IPS DF 4.7 (cell line): Measurements from ENCODE around the gene BIRC6.
"Not testable (repeated sequence)": the region's sequence is repeated elsewhere in the genome, so short reads cannot be mapped to it uniquely, and the experiment has no call there.

Experiments
- DNase-seq: peaks from one replicate; pipeline ENCODE4 v3.0.0-alpha.2; 2013; ENCODE audit warnings: low spot score; ENCODE audit errors: extremely low read depth

BIRC6 gene

DNA sequence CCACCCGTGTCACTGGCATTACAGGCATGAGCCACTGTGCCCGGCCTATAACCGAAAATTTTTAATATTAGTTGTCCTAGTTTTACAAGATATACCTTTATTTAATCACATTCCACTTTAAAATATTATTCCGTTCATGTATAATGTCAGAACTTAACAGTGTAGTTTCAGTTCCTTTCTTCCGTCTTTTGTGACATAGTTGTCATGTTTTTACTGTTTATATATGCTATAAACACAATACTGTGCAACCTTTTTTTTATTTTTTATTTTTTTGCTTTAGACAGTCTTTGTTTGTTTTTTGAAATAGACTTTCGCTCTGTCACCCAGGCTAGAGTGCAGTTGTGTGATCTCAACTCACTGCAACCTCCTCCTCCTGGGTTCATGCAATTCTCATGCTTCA lies 141.5 kb downstream of the BIRC6 start:
- DNase-seq: no peak

DNA sequence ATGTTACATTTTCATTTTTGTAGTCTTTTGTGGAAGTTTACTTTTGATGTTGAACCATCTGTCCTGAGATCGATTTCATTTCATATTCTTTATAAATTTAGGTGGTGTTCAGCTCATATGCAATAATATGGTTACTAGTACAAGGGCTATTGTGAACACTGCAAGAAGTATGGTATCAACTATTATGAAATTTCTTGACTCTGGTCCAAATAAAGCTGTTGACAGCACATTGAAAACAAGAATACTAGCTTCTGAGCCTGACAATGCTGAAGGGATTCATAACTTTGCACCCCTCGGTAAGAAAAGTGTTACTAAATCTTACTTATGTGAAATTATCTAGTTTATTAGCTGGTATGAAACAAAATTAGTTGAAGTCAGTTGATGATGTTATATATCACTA lies 146.1 kb downstream of the BIRC6 start:
- no peak for DNase-seq

DNA sequence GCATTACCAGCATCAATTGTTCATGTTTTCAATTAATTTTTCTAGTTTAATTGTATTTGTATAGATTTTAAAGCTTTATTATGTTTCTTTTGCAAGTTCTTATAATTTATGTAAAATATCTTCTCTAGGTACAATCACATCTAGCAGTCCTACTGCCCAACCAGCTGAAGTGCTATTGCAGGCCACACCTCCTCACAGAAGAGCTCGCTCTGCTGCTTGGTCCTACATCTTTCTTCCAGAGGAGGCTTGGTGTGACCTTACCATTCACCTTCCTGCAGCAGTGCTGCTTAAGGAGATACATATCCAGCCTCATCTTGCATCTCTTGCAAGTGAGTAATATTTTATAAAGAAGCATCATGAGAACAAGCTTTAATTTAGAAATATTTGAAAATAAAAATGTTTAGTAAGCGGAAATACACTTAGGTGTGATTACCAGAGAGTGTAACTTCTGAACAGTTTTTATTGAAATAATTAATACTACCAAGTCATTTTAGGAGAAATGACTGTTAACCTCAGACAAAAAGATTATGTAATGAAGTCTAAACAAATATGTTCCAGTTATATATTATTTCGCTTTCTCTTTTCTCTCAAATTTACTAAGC lies 148.2 kb downstream of the BIRC6 start:
- no peak for DNase-seq

DNA sequence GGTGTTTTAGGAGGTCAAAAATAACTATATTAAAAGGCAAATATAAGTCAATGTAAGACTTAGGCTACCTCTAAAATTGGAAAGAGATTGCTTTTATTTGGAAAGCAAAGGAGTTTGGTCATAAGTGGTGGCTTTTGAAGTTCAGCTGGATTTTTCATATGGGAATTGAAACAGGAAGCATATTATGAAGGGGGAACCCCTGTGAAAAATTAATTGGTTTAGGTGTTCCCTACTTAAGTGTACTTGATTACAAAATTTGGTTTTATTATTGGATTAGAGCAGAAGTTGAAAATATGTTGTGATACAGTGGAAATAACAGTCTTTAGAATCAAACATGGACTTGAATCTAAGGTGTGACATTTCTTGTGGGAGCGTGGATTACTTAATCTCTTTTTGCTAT lies 149.6 kb downstream of the BIRC6 start:
- no peak for DNase-seq

DNA sequence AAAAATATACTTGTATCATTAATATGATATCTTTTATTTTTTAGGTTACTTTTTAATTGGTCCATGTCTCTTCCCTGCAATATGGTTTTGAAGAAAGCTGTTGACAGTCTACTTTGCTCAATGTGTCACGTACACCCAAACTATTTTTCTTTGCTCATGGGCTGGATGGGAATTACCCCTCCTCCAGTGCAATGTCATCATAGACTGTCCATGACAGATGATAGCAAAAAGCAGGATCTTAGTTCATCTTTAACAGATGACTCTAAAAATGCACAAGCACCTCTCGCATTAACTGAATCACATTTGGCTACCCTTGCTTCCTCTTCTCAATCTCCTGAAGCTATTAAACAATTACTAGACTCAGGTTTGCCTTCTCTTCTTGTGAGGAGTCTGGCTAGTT lies 158.1 kb downstream of the BIRC6 start:
- DNase-seq: no peak

DNA sequence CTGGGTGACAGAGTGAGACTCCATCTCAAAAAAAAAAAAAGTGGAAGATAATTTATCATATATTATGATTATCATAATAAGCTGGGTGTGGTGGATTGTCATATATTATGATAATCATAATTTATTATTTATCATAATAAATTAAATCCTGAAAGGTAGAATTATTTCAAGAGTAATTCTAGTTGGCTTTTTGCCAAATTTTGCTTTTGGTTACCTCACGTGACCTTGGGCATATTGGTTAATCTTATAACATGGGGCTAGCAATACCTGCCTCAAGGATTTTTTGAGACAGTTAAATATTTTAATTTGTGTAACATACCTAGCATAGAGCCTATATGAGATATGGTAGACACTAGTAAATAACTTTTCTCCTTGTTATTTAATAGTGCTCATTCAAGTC lies 159.7 kb downstream of the BIRC6 start:
- no peak for DNase-seq

DNA sequence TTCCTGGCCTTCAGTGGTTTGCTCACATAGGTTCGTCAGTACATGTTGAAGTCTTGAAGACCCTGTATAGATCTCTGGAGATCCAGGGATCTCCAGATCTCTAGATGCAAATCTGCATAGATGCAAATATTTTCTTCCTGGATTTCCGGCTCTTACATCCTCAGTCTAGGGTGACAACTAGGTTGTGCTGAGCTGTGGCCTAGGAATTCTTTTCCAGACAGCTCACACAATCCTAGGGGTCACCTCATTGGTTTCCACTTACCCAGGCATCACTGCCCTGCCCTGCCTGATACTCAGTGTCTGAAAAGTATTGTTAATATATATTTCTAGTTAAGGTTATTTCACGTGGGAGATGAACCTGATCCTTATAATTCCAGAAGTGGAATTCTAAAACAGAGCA lies 165.9 kb downstream of the BIRC6 start:
- DNase-seq: no peak

DNA sequence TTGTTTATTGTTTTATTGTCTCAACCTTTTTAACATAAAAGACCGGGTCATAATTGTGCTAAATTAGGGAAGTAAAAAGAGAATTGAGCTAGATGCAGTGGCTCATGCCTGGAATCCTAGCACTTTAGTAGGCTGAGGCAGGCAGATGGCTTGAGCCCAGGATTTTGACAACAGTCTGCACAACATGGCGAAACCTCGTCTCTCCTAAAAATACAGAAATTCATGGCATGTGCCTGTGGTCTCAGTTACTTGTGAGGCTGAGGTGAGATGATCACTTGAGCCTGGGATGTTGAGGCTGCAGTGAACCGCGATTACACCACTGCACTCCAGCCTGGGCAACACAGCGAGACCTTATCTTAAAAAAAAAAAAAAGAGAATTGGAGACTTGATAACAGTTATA lies 166.9 kb downstream of the BIRC6 start:
- no peak for DNase-seq

DNA sequence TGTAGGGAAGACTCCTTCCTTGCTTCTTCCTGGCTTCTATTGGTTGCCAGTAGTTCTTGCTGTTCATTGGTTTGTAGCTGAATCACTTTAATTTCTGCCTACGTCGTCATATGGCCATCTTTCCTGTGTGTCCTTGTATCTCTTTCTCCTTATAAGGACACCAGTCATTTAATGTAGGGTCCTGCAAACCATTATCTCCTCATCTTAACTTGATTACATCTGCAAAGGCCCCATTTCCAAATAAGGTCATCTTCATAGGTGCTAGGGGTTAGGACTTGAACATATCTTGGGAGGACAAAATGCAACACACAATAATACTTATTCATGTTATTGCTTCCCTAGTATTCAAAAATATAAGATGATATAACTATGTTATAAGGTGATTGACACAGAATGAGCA lies 175.5 kb downstream of the BIRC6 start:
- no peak for DNase-seq

DNA sequence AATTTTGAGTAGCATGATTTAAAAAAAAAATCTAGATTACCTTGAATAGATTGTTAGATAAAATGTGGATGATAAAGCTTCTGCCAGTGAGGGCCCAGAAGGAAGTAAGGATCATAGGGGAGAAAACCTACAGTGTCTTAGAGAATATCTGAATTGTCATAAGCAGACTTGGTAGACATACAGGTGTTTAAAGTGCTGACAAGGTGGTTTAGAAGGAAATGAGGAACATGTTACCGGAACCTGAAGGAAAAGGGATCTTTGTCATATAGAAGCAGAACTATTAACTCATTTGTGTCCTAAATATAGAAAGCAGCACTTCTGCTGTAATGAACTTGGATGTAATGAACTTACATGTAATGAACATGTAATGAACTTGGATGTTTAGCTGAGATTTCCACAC lies 176.1 kb downstream of the BIRC6 start:
- no peak for DNase-seq

DNA sequence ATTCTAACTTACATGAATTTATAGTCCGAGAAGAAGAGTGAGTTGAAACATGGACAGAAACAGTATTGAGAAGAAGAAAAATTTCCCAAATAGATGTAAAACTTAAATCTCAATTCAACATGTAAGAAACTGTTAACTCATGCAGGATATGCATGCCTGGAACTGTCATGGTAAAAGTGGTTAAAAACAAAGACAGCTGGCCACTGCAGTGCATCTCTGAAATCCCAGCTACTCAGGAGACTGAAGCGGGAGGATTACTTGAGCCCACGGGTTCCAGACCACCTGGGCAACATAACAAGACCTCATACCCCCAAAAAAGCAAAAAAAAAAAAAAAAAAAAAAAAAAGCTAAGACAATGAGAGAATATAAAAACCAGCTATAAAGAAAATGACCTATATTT lies 178.0 kb downstream of the BIRC6 start:
- no peak for DNase-seq

DNA sequence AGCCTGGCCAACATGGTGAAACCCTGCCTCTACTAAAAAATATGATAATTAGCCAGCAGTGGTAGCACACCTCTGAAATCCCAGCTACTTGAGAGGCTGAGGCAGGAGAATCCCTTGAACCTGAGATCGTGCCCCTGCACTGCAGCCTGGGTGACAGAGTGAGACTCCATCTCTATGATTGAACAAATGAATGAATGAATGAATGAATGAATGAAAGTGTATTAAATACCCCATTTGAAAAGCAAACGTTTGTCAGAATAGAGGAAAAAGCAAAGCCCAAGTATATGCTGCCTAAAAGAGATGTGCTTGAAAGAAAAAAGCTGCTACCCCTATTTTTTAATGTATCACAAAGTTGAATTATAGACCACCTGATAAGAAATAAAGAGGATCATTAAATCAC lies 181.9 kb downstream of the BIRC6 start:
- no peak for DNase-seq

DNA sequence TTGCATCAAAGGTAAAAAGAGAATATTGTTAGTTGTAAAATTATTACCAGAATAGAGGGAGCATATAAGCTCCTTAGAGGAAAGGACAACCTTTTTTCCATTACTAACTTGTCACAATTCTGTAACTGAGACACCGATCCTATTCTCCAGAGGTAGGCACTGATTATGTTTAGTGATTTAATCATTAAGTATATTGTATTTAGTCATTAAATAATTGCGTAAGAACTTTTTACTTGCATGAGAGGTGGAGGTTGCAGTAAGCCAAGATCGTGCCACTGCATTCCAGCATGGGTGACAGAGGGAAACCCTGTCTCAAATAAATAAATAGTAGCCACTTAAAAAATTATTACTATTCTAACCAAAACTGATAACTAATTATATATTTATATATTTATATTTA lies 195.7 kb downstream of the BIRC6 start:
- DNase-seq: not testable (repeated sequence)

DNA sequence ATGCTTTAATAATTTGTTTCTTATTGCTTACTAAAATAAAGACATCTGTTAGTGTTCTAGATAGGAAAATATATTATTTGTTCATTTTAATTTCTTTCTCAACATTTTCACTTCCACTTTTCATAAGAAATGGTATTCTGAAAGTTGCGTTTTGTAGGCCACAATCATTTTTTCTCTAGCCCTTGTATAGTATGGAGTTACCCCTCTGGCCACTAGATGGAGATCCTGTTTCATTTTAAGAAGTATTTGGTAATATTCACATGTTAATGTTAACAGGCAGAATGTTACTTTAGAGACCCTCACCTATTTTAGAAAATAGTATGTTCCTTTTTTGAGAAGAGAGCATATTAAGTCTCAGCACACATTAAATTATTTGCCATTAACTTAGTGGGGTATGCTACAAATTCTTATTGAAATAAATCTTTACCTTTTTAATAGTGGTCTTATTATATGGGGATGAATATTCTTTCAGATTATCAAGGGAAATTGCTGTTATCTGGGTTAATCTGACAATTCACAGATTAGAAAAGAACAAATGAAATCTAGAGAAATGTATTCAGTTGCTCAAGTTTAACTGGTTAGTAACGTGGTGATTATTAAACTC lies 197.1 kb downstream of the BIRC6 start:
- DNase-seq: no peak

DNA sequence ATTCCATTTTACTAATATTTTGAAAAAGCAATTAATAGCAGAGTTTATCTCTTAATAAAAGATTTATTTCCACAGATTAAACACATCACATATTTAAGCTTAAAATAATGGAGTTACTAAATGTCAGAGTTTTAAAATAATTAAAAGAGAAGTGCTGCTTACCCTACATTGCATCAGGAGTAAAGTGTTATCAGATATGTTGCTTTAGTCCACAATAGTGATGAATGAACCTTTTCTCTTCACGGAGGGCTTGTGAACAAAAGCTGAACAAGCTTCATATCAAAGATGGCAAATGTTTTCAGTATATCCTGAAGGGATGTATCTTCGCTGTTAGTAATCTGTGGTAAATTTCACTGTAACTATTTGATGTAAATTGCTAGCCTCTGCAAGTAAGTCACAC lies 201.7 kb downstream of the BIRC6 start:
- DNase-seq: no peak

DNA sequence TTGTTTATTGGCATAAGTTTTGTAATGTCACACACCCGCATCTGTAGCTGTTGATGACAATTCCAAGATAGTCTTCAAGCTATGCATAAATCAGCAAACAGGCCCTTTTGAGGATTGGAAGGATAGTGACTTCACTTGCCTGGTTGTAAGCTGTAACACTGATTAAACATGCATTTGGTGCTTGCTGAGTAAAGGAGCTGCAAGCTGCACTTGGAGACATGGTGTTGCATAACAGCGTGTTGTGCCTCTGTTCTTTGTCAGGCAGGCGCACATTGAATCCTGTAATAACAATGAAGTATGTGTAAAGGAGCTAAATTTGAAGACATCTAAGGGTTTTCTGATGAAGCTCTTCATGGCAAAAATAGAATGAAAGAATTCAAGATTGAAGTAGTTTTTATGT lies 202.3 kb downstream of the BIRC6 start:
- DNase-seq: no peak

DNA sequence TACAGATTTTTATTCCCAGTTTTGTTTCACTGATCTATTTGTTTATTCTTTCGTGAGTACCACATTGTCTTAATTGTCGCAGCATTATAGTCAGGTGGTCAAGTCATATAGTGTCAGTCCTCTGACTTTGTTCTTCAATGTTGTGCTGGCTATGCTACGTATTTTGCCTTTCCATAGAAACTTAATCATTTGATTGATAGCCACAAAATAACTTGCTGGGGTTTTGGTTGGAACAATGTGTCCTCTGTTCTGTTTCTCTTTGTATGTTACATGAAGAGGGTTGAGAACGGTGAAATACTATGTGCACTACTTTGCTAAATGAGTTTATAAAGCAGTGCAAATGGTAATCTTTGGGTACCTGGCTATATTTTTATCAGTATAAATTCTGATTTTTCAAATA lies 206.1 kb downstream of the BIRC6 start:
- no peak for DNase-seq

DNA sequence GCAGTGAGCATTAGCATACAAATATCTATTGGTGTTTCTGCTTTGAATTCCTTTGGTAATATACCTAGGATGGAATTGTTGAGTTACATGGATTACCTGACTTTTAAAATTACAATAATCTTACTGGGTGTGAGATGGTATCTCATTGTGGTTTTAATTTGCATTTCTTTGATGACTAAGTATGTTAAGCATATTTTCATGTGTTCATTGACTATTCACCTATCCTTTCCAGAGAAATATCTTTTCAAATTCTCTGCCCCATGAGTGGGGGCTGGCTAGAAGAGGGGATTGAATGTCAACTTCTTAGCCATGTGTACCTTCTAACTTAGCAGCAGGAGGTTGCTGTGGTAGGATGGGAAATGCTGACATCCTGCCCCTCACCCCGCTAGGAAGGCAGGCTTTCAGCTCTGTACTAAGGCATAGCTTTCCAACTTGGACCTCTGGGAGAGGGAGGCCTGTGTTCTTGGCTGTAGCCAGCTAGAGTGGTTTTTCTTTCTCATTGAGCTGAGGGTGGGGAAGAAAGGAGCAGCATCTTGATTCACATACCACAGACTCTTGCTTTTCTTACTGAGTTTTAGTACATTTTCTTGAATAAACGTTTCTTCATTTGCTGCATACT lies 207.7 kb downstream of the BIRC6 start:
- no peak for DNase-seq

DNA sequence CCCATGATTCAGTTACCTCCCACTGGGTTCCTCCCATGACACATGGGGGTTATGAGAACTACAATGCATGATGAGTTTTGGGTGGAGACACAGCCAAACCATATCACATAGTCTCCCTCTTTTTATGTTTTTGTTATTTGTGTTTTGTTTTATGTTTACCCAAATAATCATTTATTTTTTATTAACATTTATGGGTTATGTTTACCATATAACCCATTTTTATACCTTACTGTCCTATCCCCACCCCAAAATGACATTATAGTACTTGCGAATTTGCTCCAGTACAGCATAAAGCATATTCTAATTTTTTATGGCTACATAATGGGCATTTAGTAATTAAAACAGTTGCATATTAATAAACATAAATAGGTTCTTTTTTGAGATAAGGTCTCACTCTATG lies 209.1 kb downstream of the BIRC6 start:
- DNase-seq: no peak

DNA sequence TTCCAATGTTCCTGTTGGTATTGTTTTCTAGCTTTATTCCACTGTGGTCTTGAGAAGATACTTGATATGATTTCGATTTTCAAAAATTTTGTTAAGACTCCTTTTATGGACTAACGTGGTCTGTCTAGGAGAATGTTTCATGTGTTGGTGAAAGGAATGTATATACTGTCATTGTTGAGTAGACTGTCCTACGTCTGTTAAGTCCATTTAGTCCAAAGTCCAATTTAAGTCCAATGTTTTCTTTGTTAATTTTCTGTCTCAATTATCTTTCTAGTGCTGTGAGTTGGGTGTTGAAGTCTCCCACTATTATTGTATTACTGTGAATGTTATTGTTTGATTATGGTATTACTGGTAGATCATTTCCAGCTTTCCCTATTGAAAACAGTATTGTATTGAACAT lies 215.2 kb downstream of the BIRC6 start:
- DNase-seq: no peak

DNA sequence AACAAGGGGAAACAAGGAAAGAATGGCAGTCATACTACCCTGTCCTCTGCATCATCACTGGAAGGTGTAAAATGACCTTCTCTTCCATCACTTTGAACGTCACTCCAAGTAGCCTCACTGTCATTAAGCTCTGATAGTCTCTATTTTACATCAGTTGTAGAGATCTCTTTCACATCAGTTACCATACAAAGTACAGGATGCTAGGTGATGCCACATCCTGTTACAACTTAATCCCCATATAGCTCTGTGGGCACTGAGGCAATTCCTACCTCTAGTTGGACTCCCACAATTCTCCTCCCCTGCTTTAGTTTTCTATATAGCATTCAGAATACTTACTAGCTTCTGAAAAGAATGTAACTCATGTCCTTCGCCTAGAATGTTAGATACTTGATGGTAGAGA lies 215.9 kb downstream of the BIRC6 start:
- no peak for DNase-seq

DNA sequence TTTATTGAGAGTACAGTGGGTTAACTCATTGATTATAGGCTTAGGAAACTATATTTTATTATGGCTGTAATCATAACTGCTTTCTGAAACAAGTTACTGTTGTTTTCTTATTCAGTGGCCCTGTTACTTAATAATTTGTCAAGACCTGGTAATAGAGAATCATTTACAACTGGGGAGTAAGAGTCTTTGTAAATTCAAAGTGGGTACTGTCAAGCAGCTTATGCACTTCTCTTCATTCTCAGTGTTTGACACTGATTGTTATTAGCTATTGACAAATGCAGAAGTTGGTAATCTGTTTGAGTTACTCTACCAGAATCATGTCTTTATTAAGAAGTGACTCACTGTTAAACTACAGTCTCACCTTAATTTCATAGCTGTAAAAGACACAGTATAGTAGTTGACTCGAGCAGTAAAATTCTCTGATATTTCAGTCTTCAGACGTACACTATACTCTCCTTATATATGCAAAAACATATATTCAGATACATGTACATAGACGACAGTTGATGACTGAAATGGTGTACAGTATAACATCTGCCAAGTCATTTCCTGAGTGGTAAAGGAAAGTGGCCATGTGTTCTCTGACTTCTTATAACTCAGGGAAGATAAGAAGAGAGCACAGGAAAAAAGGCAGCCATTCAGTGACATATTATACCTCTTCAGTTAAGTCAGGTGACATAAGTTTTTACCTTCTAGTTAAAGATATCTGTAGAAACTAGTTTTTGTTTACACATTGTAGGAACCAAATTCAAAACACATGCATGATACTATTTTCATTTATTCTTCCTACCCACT lies 235.0 kb downstream of the BIRC6 start:
- no peak for DNase-seq

DNA sequence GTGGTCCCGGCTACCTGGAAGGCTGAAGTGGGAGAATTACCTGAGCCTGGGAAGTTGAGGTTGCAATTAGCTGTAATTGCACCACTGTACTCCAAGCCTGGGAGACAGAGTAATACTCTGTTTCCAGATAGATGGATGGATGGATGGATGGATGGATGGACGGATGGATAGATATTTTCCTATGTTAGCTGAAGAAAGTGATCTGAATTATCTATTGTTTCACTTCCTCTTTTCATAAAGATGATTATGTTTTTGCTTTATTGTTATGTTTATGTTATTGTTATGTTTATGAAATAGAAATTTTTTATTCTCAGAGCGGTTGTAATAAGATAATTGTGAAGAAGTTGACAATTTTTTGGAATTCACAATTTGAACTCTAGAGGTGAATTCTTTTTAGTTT lies 237.8 kb downstream of the BIRC6 start:
- DNase-seq: no peak
